Measurements from ENCODE around the gene TBC1D22A. TPM values are rescaled to one million over a fixed set of nuclear protein-coding genes. Genes with fewer than 3 reads are reported as not detected.
A peak's percentile ranks its signal among the peaks of the same experiment; 100 is the strongest.

Gene TBC1D22A
- total RNA-seq, 2 experiments from 2014 or later, result 22.3 to 43.9 TPM

GRCh38 chr22:46734830-46735453, 27.5 kb upstream of the TBC1D22A start:
- POLR2A ChIA-PET, result interaction anchor here (0.6 to 1.0 kb wide), 2 partner anchors 27 to 1120 kb away, joined by 7 read pairs; partner anchors contain the start of gene TBC1D22A
- intact Hi-C loops (cut with micrococcal nuclease; ENCODE audit: unreplicated experiment), result loop anchor here (1.0 to 5.0 kb wide), 4 partner anchors 28 to 172 kb away; partner anchors contain the start of gene TBC1D22A
- Histone ChIP-seq H3K27ac (ENCODE audit: low read depth, low read length, poor library complexity, severe bottlenecking) (peak overlapping the region; percentile 56), H2AFZ (ENCODE audit: low read length) (no peak overlapping the region), H4K20me1 (ENCODE audit: insufficient read depth, low read length) (peaks cover 26% of the 10 kb centered on the region), H3K36me3 (ENCODE audit: insufficient read depth, low read length) (peaks cover 5% of the 10 kb centered on the region; the same call in 1 of the 2 replicates), H3K79me2 (ENCODE audit: insufficient read depth, low read depth, low read length) (peaks cover 34% of the 10 kb centered on the region; the same call in 1 of the 2 replicates), H3K4me3 (ENCODE audit: low read depth, low read length, poor library complexity, severe bottlenecking) (peak overlapping the region; percentile 77), H3K4me1 (ENCODE audit: insufficient read depth, low read length, poor library complexity, severe bottlenecking) (peaks cover 54% of the 10 kb centered on the region), H3K9me3 (ENCODE audit: low read length) (no peaks in the 10 kb centered on the region), H3K9me2 (ENCODE audit: insufficient read depth, low read length) (no peaks in the 10 kb centered on the region), H3K4me2 (ENCODE audit: low read length) (peak overlapping the region; percentile 90)
- TF ChIP-seq EZH2phosphoT487 (IDR thresholded peaks at IDR 0.05; ENCODE audit: borderline replicate concordance, low read depth, low read length), result no peak
- TF ChIP-seq, protein P1, sequence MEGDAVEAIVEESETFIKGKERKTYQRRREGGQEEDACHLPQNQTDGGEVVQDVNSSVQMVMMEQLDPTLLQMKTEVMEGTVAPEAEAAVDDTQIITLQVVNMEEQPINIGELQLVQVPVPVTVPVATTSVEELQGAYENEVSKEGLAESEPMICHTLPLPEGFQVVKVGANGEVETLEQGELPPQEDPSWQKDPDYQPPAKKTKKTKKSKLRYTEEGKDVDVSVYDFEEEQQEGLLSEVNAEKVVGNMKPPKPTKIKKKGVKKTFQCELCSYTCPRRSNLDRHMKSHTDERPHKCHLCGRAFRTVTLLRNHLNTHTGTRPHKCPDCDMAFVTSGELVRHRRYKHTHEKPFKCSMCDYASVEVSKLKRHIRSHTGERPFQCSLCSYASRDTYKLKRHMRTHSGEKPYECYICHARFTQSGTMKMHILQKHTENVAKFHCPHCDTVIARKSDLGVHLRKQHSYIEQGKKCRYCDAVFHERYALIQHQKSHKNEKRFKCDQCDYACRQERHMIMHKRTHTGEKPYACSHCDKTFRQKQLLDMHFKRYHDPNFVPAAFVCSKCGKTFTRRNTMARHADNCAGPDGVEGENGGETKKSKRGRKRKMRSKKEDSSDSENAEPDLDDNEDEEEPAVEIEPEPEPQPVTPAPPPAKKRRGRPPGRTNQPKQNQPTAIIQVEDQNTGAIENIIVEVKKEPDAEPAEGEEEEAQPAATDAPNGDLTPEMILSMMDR (conservative IDR thresholded peaks at IDR 0.05; ENCODE audit: low read length), result no peak
- no TSS peak for BruUV-seq (replicated peaks)
- DNase-seq (ENCODE audit: low spot score), result peak; percentile 88
- CTCF ChIA-PET (ENCODE audit: unreplicated experiment), result no interaction called here

GRCh38 chr22:46735747-46736608, 26.5 kb upstream of the TBC1D22A start:
- Histone ChIP-seq H2AFZ (ENCODE audit: low read length) (no peak overlapping the region), H3K79me2 (ENCODE audit: insufficient read depth, low read depth, low read length) (peaks cover 34% of the 10 kb centered on the region; the same call in 1 of the 2 replicates), H3K4me2 (ENCODE audit: low read length) (peak overlapping the region; percentile 90), H3K4me3 (ENCODE audit: low read depth, low read length, poor library complexity, severe bottlenecking) (peak overlapping the region; percentile 77), H3K9me3 (ENCODE audit: low read length) (no peaks in the 10 kb centered on the region), H3K4me1 (ENCODE audit: insufficient read depth, low read length, poor library complexity, severe bottlenecking) (peaks cover 54% of the 10 kb centered on the region), H3K36me3 (ENCODE audit: insufficient read depth, low read length) (peaks cover 5% of the 10 kb centered on the region; the same call in 1 of the 2 replicates), H3K27ac (ENCODE audit: low read depth, low read length, poor library complexity, severe bottlenecking) (peak overlapping the region; percentile 56), H4K20me1 (ENCODE audit: insufficient read depth, low read length) (peaks cover 26% of the 10 kb centered on the region; the same call in 1 of the 2 replicates), H3K9me2 (ENCODE audit: insufficient read depth, low read length) (no peaks in the 10 kb centered on the region)
- POLR2A ChIA-PET, result interaction anchor here (0.6 to 1.0 kb wide), 2 partner anchors 26 to 1121 kb away, joined by 7 read pairs; partner anchors contain the start of gene TBC1D22A
- TF ChIP-seq, protein P1 (conservative IDR thresholded peaks at IDR 0.05; ENCODE audit: low read length), result no peak
- no peak for TF ChIP-seq EZH2phosphoT487 (IDR thresholded peaks at IDR 0.05; ENCODE audit: borderline replicate concordance, low read depth, low read length)
- CTCF ChIA-PET (ENCODE audit: unreplicated experiment), result no interaction called here
- intact Hi-C loops (cut with micrococcal nuclease; ENCODE audit: unreplicated experiment), result loop anchor here (1.0 to 5.0 kb wide), 5 partner anchors 27 to 173 kb away; partner anchors contain the start of gene TBC1D22A
- DNase-seq (ENCODE audit: low spot score), result no peak
- no TSS peak for BruUV-seq (replicated peaks)

Data from OCI-LY7 (cell line).